Measurements from ENCODE around the gene KCNMB2.
"Not testable (repeated sequence)": the region's sequence is repeated elsewhere in the genome, so short reads cannot be mapped to it uniquely, and the experiment has no call there.

KCNMB2 gene

DNA sequence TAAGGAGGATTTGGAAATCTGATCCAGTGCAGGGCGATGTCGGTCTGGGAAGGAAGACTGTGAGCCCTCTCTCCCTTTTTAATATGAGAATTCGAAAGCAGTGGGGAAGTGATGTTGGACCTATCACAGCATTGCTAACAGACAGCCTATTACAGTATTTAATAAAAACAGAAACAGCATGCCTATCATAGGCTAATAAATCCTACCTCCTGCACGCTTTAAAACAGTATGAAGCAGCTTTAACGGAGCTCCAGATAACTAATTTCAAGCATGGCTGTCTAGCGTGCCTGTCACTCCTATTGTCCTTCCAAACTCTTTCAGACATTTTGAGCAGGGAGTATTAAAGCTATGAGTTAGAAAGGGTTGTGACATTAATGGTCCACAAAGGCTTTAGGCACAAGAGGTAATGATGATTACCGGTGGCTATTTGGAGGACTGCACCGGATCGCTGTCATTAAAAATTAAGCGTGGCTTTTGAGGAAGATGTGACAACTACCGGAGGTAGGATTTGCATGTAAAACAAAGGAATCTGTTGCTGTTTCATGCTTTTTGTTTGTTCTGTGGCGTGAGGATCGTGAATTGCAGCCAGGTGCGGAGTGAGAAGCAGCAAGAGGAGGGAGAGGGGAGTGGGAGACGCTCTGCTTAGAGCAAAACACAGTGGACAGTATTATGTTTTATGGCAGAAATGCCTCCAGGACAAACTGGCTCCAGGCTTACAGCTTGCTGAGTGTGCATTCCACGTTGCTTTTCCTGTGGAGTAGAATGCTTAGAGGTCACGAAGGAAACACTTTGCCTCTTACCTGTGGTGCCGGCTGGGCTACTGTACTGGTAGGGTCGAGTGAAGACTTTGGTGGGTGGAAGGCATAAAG, at the start of gene KCNMB2:
TSS of gene KCNMB2 (plus strand) at position 226 of the 869 bp plus-strand sequence.
- DNase-seq, result peak; percentile 30

DNA sequence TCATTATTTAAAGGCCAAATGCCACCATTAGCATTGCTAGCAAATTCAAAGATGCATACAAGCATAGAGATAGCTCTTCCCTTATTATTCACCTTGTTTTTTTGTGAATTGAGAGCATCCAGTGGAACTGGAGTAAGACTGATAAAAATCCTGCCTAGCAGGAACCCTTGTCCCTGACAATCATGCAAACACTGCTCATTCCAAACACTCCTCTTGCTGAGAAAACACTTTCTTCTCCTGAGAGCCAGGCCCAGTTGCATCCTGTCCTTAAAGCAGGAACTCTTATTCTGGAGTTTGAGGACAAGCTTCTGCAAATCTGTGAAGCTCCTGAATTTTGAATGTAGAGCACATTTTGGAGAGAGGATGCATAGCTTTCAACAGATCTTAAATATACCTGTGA, 49.3 kb upstream of the KCNMB2 start:
- no peak for DNase-seq

DNA sequence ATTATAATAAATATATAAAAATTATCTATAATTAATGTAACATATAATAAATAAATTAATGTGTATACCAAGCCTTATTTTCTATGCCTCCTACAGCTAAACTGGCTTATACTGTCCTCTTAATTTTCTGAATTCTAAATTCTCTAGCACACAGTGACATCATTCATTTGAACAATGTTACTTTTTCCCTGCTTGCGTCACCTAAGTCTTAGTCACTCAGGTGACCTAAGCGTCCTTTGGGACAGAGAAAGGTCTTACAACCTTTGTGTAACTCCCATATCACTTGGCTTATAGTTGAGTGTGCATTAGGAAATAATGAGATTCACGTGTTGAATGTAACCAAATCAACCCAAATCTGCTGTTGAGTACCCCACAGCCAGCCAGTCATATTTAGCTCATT, 48.5 kb upstream of the KCNMB2 start:
- DNase-seq, result no peak

DNA sequence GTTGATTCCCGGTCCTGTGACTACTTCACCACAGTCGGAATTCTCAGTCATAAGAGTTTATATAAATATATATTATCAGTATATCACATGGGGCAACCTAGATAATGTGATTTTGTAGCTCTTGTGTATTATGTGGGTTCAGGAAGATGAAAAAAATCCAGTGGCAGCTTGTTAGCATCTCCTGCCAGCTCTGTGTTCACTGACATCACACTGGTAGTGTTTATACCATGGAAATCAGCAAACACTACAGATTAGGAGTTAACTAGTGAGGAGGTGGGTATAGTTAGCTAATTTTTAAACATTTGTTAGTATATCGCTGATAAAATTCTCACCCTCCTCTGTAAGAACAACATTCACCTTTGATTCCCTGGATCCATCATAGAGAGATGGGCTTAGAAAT, 44.5 kb upstream of the KCNMB2 start:
- DNase-seq, result no peak

DNA sequence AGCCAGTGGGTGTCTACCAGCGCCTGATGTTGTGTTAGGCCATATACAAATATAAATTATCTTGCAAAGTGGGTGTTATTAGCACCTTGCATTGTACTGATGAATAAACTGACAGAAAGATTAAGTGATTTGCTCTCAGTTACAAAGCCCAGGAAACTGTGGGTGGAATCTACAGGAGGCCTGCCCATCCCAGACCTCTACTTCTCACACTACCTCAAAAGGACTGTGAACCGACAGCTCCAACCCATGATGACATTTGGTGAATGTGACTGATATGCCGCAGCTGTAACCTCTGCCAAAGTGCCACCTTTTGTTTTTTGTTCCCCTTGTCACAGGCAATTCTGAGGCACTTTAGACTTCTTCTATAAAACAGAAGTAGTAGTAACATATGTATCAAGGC, 43.7 kb upstream of the KCNMB2 start:
- no peak for DNase-seq

DNA sequence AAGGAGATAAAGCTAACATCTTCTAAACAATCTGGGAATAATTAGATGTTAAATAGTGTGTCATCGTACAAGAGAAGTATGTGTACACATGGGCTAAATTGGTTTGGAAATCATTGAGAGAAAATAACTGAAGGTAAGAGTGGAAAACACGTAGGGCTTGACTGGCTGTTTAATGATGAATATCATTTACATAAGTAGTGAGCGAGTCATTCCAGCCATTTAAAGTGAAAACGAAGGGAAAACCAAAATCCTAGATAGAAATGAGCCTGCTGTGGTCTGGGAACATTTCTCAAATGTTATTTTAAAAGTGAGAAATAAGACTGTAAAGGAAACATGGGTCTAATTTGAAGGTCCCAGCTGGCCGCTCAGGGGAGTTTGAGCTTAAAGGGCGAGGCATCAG, 41.9 kb upstream of the KCNMB2 start:
- no peak for DNase-seq

DNA sequence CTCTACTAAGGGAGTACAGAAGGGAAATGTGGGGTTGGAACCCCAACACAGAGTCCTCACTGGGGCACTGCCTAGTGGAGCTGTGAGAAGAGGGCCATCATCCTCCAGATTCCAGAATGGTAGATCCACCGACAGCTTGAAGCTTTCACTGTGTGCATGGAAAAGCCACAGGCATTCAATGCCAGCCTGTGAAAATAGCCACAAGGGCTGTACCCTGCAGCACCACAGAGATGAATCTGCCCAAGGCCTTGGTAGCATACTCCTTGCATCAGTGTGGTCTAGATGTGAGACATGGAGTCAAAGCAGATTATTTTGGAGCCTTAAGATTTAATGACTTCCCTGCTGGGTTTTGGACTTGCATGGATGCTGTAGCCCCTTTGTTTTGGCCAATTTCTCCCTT, 39.3 kb upstream of the KCNMB2 start:
- DNase-seq, result no peak

DNA sequence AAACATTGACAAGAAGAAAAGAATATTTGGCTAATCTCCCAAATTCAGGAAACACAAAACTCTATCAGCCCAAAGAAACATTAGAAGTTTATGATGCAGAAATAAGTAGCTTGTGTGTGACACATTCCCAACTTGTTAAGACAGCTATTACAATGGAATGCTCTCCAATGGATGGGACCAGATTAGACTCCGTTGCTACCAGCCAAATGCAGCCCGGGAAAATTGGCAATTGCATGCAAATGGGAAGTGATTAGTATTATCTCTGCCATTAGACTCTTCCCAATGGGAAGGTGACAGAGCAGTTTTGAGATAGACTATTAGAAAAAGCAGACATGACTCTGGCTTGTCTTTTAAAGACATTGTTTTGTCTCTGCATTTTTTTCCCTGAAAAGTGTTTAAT, 37.4 kb upstream of the KCNMB2 start:
- DNase-seq, result no peak

DNA sequence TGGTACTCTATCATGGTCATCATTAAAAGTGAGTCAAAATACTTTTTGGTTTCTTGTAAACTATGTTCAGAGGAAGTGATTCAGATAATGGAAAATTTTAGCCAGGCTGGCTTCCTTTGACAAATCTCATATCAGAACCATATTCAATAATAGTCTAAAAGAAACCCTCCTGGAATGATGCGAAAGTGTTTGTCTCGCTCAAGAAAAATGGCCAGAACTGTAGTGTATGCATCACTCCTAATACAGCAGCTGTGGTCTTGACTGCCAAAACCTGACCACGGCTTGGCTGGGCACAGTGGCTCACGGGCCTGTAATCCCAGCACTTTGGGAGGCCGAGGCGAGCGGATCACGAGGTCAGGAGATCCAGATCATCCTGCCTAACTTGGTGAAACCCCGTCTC, 35.6 kb upstream of the KCNMB2 start:
- DNase-seq, result no peak

DNA sequence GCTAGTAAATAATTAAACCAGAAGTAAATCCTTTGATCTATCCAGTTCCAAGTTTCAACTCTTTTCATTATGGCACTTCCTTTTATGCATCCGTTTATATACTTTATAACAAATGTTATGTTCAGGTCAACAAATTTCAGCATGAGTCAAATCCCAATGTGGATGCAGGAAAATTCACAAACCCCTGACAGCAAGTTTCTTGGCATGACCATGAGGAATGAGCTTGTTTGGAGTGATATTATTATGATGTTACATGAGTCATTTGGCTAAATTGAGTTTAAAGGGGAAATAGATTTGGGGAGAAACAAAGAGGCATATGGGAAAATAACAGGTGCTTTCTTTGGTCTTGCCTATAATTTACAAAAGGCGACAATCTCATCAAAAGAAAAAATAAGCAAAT, 32.1 kb upstream of the KCNMB2 start:
- DNase-seq, result no peak

DNA sequence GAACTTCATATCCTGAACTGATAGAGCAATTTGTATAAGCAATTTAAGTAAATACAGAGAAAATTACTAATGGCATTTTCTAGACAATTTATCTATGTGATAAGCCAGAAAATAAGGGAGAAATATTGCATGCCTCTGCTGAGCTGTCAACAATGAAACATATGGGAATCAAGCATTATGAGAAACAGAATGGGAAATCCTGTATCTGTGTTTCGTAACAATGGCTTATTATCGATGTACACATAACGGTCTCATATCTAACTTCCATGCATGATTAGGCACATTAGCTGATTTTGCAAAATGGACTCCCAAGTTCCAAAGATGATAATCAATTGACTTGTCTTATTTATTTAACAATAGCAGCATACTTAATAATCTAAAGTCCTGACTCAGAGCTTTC, 30.4 kb upstream of the KCNMB2 start:
- DNase-seq, result no peak

DNA sequence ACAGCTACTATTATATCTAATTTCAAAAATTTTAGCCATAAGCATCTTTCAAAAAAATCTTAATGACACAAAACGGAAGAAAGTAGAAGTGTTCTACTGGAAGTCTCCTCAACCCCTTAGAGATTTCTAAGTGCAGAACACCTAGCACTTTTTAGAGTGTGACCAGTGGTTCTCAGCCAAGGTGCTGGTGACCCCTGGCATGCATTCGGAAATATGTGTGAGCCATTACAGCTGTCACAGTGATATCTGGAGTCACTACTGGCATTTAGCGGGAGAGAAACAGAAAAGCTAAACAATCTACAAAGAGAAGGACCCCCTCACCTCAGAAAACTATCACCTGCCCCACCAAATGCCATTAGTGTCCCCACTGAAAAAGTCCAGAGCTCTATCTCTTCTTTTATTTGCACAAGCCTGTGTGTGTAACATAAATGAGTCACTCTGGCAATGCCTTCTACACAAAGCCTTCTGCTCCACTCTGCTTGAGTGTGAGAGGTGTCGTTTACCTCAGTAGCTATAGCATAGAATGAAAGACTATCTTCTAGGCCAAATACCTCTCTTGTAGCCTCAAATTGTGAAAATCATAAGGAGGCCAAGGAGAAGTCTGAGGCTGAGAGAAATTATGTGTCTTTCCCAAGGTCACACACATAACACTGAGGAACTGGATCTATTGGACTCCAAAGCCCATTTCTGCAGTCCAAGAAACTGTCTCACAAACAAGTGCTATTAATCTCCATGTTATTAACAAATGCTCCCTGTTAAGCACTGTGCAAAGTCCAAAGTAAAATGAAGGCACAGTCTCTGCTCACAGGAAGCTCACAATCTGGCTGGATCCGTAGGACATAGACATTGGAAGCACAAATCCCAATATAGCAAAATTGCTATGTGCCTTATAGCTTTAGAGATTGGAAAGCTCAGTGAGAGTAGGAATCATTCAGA, 28.5 kb upstream of the KCNMB2 start:
- no peak for DNase-seq

DNA sequence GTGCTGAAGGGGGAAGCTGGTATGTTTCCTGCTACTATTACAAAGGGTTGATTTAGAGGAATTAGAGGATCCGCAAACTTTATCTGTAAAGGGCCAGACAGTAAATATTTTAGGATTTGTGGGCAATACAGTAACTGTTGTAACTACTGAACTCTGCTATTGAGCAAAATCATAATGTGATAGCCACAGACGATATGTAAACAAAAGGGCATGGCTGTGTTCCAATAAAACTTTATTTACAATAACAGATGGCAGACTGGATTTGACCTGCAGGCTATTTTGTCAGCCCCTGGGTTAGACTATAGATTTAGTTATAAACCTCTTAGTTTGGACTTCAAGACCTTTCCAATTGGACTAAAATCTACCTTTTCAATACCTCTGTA, 27.8 kb upstream of the KCNMB2 start:
- DNase-seq, result no peak

DNA sequence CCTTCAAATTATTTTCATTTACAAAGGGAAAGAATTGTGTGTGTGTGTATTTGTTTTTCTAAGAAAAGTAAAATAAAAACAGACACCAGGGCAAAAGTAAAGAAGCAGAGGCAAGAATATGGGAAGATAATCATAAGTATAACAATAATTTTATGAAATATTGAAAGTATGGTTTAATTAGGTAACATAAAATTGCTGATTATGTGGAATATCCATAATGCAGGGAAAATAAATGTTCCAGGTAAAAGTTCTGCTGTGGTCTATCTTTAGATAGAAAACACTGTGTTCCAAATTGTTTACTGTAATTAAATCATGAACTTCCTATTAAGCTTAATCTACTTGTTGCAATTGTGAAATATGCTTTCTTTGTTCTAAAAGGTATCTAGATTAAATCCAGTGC, 25.7 kb upstream of the KCNMB2 start:
- no peak for DNase-seq

DNA sequence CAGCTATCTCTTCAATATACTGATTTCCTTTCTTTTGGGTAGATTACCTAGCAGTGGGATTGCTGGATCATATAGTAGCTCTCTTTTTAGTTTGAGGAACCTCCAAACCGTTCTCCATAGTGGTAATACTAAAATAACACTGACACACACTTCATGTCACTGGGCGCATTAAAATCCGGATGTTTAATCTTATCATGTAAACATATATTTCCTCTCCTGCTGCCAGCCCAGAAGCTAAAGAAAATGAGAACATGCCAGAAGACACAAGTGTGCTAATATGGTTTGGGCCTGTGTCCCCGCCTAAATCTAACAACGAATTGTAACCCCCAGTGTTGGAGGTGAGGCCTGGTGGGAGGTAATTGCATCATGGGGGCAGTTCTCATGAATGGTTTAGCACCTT, 23.6 kb upstream of the KCNMB2 start:
- DNase-seq, result no peak

DNA sequence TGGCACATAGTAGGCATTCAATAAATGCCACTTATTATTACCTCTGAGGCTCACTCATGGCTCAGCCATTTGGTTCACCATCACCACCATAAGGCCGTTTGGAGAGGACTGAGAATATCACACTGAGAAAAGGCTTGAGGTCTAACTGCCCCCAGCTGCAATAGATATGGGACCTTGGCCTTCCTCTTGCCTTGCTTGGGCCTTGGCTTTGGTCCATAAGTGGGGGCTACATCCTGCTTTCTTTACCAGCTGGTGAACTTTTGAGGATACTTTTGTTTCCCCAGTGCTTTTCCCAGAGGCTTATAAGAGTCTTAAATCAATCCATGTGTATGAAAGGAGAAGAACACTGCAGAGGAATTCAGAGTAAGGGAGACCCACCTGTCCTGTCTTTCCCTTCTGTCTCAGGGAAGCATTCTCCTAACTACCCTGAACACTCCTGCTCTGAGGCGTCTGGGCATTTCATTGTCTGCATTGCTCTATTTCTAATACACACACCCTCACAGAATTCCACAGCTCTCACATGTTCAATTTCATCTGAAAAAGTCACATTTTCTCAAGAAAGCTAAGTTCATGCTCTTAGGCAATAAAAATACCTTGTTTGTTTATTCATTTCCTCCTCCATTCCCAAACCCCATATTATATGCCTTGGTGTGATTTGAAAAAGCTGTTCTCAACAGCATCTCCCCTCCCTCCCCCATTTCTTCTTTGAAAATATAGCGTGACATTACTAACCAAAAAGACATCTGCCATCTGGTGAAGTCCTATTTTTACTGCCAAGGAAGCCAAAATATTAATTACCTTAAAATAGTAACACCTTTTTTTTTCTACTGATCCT, 22.5 kb upstream of the KCNMB2 start:
- no peak for DNase-seq

DNA sequence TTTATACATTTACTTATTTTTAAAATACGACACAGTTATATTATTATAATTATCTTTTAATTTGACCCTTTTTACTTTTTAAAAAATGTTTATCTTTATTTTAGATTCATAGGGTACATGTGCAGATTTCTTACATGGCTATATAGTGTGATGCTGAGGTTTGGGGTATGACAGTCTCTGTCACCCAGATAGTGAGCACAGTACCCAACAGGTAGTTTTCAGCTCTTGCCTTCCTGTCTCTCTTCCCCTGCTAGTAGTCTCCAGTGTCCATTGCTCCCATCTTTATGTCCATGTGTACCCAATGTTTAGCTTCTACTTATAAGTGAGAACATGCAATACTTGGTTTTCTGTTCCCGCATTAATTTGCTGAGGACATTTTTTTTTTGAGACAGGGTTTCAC, 21.8 kb upstream of the KCNMB2 start:
- no peak for DNase-seq

DNA sequence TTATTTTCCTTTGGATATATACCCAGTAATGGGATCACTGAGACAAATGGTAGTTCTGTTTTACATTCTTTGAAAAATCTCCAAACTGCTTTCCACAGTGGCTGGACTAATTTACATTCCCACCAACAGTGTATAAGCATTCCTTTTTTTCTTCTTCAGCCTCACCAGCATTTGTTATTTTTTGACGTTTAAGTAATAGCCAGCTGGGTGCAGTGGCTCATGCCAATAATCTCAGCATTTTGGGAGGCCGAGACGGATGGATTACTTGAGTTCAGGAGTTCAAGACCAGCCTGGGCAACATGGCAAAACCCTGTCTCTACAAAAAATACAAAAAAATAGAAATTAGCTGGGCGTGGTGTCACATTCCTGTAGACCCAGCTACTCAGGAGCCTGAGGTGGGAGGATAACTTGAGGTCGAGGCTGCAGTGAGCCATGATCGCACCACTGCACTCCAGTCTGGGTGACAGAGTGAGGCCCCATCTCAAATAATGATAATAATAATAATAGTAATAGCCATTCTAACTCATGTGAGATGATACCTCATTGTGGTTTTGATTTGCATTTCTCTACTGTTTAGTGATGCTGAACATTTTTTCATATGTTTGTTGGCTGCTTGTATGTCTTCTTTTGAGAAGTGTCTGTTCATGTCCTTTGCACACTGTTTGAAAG, 21.0 kb upstream of the KCNMB2 start:
- not testable (repeated sequence) for DNase-seq

DNA sequence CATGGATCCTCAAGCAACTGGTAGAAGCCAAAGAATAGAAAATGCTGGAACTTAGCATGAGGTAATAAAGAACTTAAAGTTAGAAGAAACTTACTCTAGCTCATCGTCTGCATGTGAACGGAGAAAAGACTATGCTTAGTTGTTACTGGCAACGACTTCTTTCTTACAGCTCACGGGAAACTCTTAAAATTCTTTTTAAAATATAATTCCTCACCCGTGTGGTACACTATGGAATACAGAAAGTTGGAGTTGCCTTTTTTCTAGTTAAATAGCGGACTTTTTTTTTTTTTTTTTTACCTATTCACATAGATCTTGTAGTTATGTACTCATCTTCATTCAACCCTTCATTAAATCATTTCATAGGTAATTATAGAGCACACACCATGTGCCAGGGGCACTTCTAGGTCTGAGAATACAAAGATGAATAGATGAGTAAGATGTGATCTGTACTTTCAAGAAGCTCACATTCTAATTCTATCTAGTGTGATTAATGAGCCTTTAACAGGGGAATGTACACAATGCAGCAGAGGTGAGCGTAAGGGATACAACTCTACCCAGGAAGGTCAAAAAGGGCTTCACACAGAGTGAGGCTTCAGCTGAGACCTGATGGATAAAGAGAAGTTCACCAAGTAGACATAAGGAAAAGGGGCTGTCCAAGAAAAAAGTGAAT, 18.4 kb upstream of the KCNMB2 start:
- DNase-seq, result no peak

DNA sequence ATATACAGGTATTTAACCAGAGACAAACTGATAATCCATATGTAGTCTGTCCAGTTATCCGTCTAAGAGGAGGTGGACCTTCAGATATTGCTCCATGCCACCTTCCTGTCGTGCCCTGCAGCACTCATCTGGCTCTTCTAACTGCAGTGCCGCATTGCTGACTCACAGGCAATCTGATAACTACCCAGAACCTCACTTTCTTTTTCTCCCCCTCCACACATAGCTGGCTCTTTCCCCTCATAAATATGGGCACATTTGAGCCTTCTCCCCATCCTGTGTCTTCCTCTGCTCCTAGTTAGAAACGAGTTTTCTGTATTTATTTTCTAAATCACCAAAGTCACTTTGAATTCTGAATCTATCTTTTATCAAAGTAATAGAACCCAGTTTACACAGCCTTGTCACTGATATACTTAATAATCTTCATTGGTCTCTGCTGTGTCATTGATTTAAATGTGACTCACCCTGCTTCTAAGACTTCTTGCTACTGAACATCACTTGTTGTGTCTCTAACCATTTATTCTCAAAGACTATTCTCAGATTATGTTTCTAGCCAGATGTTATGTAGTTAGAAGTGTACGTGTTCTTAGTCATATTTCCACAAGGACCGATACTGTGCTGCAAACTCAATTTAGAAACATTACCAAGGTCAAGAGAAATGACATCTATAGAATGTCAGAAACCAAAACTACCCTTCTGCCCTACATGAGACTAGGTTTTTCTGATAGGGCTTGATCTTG, 17.4 kb upstream of the KCNMB2 start:
- no peak for DNase-seq

DNA sequence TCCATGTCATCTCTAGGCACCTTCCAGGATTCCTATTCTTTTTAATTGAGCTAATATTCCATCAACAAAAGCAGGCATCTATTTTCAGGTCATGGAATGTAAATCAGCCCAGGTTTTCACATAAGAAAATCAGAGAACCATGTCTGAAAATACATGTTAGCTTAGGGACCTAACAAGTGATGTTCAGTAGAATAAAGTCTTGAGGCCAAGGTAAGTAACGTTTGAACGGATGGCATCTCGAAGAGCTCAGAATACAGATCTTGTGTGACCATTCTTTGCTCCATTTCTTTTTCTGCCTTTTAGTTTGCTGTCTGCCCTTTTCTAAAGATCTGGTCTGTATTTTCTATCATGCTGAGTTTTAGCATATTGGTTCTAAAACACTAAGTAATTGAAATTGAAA, 16.5 kb upstream of the KCNMB2 start:
- no peak for DNase-seq
